ENCODE results near the gene RIBC1.

The RIBC1 gene

DNA sequence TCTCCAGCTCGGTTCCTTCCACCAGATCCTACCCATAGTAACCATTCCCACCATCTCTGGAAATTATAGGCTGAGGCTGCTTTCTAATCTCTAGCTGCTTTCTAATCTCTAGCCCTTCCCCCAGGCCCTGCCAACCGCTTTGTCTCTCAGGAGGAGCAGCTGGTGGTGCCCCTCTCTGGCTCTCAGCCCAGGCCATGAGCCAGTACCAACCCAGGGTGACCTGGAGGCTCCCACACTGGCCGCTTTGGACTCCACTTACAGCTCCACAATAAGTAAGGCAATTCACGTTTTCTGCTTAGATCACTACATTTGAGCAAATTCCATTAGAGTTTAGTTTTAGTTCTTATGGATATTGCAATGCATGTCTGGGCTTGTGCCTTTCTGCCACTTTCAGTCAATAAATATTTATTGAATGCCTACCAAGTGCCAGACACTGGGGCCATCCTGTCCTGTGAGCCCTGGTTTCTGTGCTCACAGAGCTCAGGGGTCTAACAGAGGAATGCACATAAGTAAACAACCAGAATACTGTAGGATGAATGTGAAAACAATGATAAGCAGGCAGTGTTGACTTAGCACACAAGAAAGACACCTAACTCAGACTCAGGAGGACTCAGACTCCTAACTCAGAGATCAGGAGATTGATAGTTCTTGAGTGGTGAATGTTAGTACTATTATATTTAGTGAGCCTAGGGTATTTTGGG, 39.1 kb upstream of the RIBC1 start:
- Histone ChIP-seq H3K79me2 (ENCODE audit: control insufficient read depth, insufficient read depth, low read length, poor library complexity) (no peaks in the 10 kb centered on the region), H3K4me2 (ENCODE audit: low read length) (no peak overlapping the region), H3K14ac (ENCODE audit: low read length) (no peak overlapping the region), H2BK5ac (ENCODE audit: low read depth, low read length, poor library complexity) (no peak overlapping the region), H3K27me3 (ENCODE audit: insufficient read depth, low read length) (no peaks in the 10 kb centered on the region), H4K91ac (ENCODE audit: low read depth, low read length) (no peak overlapping the region), H3K4ac (ENCODE audit: low read depth, low read length) (no peak overlapping the region), H4K12ac (ENCODE audit: low read depth, low read length) (peak overlapping the region; percentile 43), H3K4me3 (ENCODE audit: low read depth, low read length) (no peak overlapping the region), H2BK12ac (ENCODE audit: low read length) (no peak overlapping the region), H3K23ac (ENCODE audit: low read length) (no peak overlapping the region), H3K79me1 (ENCODE audit: low read length) (no peaks in the 10 kb centered on the region), H2AK5ac (ENCODE audit: low read length) (no peak overlapping the region), H3K4me1 (ENCODE audit: control insufficient read depth in 1 of 2, insufficient read depth in 2 of 2, low read length in 2 of 2) (no peaks in the 10 kb centered on the region), H2AFZ (ENCODE audit: insufficient read depth, low read length, poor library complexity) (no peak overlapping the region), H3K9me3 (ENCODE audit: insufficient read depth, low read depth, low read length) (no peaks in the 10 kb centered on the region), H3K18ac (ENCODE audit: low read length) (no peak overlapping the region), H3K36me3 (ENCODE audit: control insufficient read depth in 1 of 2, insufficient read depth in 2 of 2, low read length in 2 of 2) (peaks cover 46% of the 10 kb centered on the region in 2 experiments), H3K9ac (ENCODE audit: low read length) (no peak overlapping the region), H2BK120ac (ENCODE audit: insufficient read depth, low read length, poor library complexity) (no peak overlapping the region), H3K27ac (ENCODE audit: low read depth, low read length) (no peak overlapping the region), H4K8ac (ENCODE audit: low read depth, low read length) (no peak overlapping the region)
- no peak for DNase-seq
- WGBS (ENCODE audit: extremely low coverage, insufficient coverage, insufficient read length): no CpG with 5 or more reads among the region's 4 CpGs

DNA sequence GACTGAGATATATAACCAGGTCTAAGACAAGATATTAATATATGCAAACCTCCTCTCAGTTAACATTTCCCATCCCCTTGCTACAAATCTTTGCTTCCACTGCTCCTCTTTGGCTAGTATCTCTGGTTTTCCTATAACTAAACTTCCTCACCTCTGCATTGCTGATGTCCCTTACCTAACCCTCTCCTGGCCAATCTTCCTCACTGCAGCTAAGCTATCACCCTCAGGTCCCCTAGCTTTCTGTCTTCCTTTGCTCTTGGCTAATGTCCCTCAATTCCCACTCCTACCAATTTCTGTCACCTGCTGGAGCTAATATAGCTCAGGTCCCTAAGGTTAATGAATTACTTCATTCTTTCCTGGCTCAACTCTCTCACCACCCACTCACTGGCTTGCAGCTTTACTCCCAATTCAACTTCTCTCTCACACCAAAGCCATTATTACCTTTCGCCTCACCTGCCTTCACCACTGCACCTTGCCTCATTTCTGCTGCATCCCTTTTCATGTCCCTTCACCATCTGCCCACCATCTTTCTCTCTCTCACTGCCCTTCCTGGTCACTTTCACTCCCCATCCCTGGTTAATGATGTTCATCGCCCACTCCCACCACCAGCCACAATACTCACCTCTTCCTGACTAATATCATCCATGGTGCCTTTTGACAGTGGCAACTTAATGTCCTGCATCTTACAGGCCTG, 26.9 kb upstream of the RIBC1 start:
- Histone ChIP-seq H4K12ac (ENCODE audit: low read depth, low read length) (no peak overlapping the region), H3K36me3 (ENCODE audit: control insufficient read depth in 1 of 2, insufficient read depth in 2 of 2, low read length in 2 of 2) (peaks cover 17 to 21% of the 10 kb centered on the region in 2 experiments), H2BK12ac (ENCODE audit: low read length) (no peak overlapping the region), H2AFZ (ENCODE audit: insufficient read depth, low read length, poor library complexity) (no peak overlapping the region), H3K79me2 (ENCODE audit: control insufficient read depth, insufficient read depth, low read length, poor library complexity) (no peaks in the 10 kb centered on the region), H3K79me1 (ENCODE audit: low read length) (no peaks in the 10 kb centered on the region), H2BK120ac (ENCODE audit: insufficient read depth, low read length, poor library complexity) (no peak overlapping the region), H4K8ac (ENCODE audit: low read depth, low read length) (no peak overlapping the region), H3K4ac (ENCODE audit: low read depth, low read length) (no peak overlapping the region), H3K27me3 (ENCODE audit: insufficient read depth, low read length) (no peaks in the 10 kb centered on the region), H3K4me1 (ENCODE audit: control insufficient read depth in 1 of 2, insufficient read depth in 2 of 2, low read length in 2 of 2) (no peaks in the 10 kb centered on the region), H3K9ac (ENCODE audit: low read length) (no peak overlapping the region), H3K27ac (ENCODE audit: low read depth, low read length) (no peak overlapping the region), H2BK5ac (ENCODE audit: low read depth, low read length, poor library complexity) (no peak overlapping the region), H4K91ac (ENCODE audit: low read depth, low read length) (no peak overlapping the region), H2AK5ac (ENCODE audit: low read length) (no peak overlapping the region), H3K4me2 (ENCODE audit: low read length) (no peak overlapping the region), H3K4me3 (ENCODE audit: low read depth, low read length) (no peak overlapping the region), H3K18ac (ENCODE audit: low read length) (no peak overlapping the region), H3K14ac (ENCODE audit: low read length) (no peak overlapping the region), H3K23ac (ENCODE audit: low read length) (no peak overlapping the region), H3K9me3 (ENCODE audit: insufficient read depth, low read depth, low read length) (no peaks in the 10 kb centered on the region)
- no peak for DNase-seq
- WGBS (ENCODE audit: extremely low coverage, insufficient coverage, insufficient read length): no CpG with 5 or more reads among the region's 2 CpGs

DNA sequence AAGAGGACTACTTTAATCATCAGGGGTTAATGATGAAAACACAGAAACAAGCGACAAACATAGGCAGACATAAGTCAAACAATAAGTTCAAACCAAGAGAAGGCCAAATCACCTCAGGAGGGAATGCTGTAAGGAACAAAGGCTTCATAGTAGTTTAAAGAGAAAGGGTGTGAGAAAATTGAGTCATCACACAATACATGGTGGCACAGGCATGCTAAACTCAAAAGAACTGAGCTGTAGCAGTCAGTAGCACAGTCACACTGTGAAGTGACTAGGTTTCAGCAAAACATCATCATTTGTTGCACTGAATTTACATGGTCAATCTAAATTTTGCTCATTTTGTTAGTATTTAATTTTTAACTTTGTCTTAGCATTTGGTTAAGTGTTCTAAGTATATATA, 24.5 kb upstream of the RIBC1 start:
- H3K4me2 ChIP-seq (ENCODE audit: low read length): no peak overlapping the region
- H2AK5ac ChIP-seq (ENCODE audit: low read length): no peak overlapping the region
- H3K9ac ChIP-seq (ENCODE audit: low read length): no peak overlapping the region
- H3K4ac ChIP-seq (ENCODE audit: low read depth, low read length): no peak overlapping the region
- no peak overlapping the region for H3K27ac ChIP-seq (ENCODE audit: low read depth, low read length)
- no peak overlapping the region for H3K23ac ChIP-seq (ENCODE audit: low read length)
- no peak for DNase-seq
- H2AFZ ChIP-seq (ENCODE audit: insufficient read depth, low read length, poor library complexity): no peak overlapping the region
- no peak overlapping the region for H2BK120ac ChIP-seq (ENCODE audit: insufficient read depth, low read length, poor library complexity)
- no peaks in the 10 kb centered on the region for H3K79me1 ChIP-seq (ENCODE audit: low read length)
- no peaks in the 10 kb centered on the region for H3K9me3 ChIP-seq (ENCODE audit: insufficient read depth, low read depth, low read length)
- no peaks in the 10 kb centered on the region for H3K27me3 ChIP-seq (ENCODE audit: insufficient read depth, low read length)
- no peaks in the 10 kb centered on the region for H3K79me2 ChIP-seq (ENCODE audit: control insufficient read depth, insufficient read depth, low read length, poor library complexity)
- no peak overlapping the region for H2BK5ac ChIP-seq (ENCODE audit: low read depth, low read length, poor library complexity)
- H3K36me3 ChIP-seq (ENCODE audit: control insufficient read depth in 1 of 2, insufficient read depth in 2 of 2, low read length in 2 of 2): peaks cover 16 to 24% of the 10 kb centered on the region in 2 experiments
- H4K91ac ChIP-seq (ENCODE audit: low read depth, low read length): no peak overlapping the region
- no peaks in the 10 kb centered on the region for H3K4me1 ChIP-seq (ENCODE audit: control insufficient read depth in 1 of 2, insufficient read depth in 2 of 2, low read length in 2 of 2)
- no peak overlapping the region for H2BK12ac ChIP-seq (ENCODE audit: low read length)
- no CpG with 5 or more reads among the region's 1 CpG for WGBS (ENCODE audit: extremely low coverage, insufficient coverage, insufficient read length)
- H4K12ac ChIP-seq (ENCODE audit: low read depth, low read length): no peak overlapping the region
- H3K18ac ChIP-seq (ENCODE audit: low read length): no peak overlapping the region
- H3K4me3 ChIP-seq (ENCODE audit: low read depth, low read length): no peak overlapping the region
- no peak overlapping the region for H4K8ac ChIP-seq (ENCODE audit: low read depth, low read length)
- H3K14ac ChIP-seq (ENCODE audit: low read length): no peak overlapping the region

DNA sequence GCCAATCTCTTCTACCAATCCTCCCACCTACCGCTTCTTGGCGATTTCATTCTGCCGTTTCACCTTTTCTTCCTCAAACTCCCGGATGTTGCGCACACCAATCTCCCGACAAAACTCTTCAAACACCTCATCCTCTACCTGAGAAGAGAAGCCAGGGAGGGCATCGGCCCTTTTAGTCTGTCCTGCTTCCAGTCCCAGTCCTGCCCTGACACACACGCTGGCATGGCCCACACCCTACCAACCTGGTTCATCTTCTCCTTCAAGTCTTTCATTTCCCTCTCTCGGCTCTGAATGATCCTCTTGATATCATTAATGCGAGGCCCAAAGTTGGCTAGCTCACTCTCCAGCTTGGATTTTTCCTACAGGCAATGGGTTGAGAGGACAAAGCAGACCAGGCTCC, 19.1 kb upstream of the RIBC1 start:
- H3K79me1 ChIP-seq (ENCODE audit: low read length): no peaks in the 10 kb centered on the region

More for the DNA sequence above, 19.1 kb upstream of the RIBC1 start:
- H3K9me3 ChIP-seq (ENCODE audit: insufficient read depth, low read depth, low read length): no peaks in the 10 kb centered on the region
- no peaks in the 10 kb centered on the region for H3K4me1 ChIP-seq (ENCODE audit: control insufficient read depth in 1 of 2, insufficient read depth in 2 of 2, low read length in 2 of 2)
- H3K27ac ChIP-seq (ENCODE audit: low read depth, low read length): no peak overlapping the region
- no CpG with 5 or more reads among the region's 10 CpGs for WGBS (ENCODE audit: extremely low coverage, insufficient coverage, insufficient read length)
- H3K79me2 ChIP-seq (ENCODE audit: control insufficient read depth, insufficient read depth, low read length, poor library complexity): no peaks in the 10 kb centered on the region
- no peak overlapping the region for H4K91ac ChIP-seq (ENCODE audit: low read depth, low read length)
- no peaks in the 10 kb centered on the region for H3K27me3 ChIP-seq (ENCODE audit: insufficient read depth, low read length)
- H4K12ac ChIP-seq (ENCODE audit: low read depth, low read length): no peak overlapping the region
- DNase-seq: no peak
- H2BK120ac ChIP-seq (ENCODE audit: insufficient read depth, low read length, poor library complexity): no peak overlapping the region
- no peak overlapping the region for H3K4me3 ChIP-seq (ENCODE audit: low read depth, low read length)
- no peak overlapping the region for H2BK5ac ChIP-seq (ENCODE audit: low read depth, low read length, poor library complexity)
- H3K4me2 ChIP-seq (ENCODE audit: low read length): no peak overlapping the region
- no peak overlapping the region for H3K9ac ChIP-seq (ENCODE audit: low read length)
- no peak overlapping the region for H2BK12ac ChIP-seq (ENCODE audit: low read length)
- H3K23ac ChIP-seq (ENCODE audit: low read length): no peak overlapping the region
- H2AFZ ChIP-seq (ENCODE audit: insufficient read depth, low read length, poor library complexity): no peak overlapping the region
- H2AK5ac ChIP-seq (ENCODE audit: low read length): no peak overlapping the region
- H3K36me3 ChIP-seq (ENCODE audit: control insufficient read depth in 1 of 2, insufficient read depth in 2 of 2, low read length in 2 of 2): peaks cover 30 to 49% of the 10 kb centered on the region in 2 experiments
- no peak overlapping the region for H3K14ac ChIP-seq (ENCODE audit: low read length)
- H3K4ac ChIP-seq (ENCODE audit: low read depth, low read length): no peak overlapping the region
- H4K8ac ChIP-seq (ENCODE audit: low read depth, low read length): no peak overlapping the region
- no peak overlapping the region for H3K18ac ChIP-seq (ENCODE audit: low read length)

Data from trophoblast cell (in vitro differentiated cells and primary cell).